ENCODE data around the gene ITPRIP.

The ITPRIP gene

DNA sequence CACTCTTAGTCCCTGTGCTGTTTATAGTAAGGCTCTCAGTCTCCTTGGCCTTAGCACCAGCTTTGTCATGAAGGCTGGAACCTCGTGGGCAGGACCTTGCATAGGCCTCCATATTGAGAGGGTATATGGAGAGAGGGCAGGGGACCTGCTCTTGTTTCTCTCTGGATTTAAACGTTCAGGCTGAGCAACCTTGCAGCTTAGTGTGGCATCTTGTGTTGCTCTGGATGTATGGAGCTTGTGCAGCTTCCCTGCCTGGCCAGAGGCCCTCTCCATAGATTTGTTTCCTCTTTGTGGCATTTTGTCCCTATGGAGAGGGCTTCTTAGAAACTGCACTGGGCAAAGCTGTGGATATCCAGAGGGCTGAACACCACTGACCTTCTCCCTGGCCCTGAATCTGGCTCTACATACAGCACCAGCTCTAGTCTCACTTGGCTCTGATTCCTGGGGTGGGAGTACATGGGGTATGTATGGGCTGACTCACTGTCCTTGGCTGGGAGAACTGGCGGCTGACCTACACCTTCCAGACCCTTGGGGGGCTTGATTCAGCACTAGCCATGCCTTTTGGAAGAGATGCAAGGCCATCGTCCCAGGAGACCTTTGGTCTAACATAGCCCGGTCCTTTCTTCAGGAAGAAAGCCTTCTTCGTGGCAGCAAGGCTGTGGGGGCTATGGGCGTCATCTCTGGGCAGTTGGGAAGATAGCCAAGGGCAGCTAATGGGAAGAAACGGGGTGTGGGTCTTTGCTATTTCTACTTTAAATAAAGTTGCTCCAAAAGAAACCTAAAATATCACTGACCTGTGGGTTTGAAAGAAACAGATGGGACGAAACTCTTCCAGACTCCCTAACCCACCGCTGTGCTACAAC lies 30.5 kb downstream of the ITPRIP start:
- no peak for DNase-seq

DNA sequence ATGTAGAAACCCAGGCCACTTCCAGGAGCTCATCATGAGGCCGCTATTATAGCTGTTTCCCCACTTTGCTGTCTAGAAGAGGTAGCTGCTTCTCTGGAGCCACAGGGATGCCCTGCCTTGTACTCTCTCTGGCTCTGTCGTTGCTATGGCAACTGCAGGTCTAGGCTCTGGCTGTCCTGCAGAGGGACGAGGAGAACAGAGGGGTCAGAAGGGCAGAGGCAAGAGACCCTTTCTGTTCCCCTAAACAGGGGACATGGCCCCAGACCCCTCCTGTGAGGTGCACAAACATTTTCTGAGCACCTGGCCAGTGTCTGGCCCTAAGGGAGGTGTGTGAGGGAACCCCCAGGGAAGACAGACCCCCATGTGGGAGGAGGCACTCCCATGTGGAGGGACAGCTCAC lies 31.4 kb downstream of the ITPRIP start:
- DNase-seq: no peak

DNA sequence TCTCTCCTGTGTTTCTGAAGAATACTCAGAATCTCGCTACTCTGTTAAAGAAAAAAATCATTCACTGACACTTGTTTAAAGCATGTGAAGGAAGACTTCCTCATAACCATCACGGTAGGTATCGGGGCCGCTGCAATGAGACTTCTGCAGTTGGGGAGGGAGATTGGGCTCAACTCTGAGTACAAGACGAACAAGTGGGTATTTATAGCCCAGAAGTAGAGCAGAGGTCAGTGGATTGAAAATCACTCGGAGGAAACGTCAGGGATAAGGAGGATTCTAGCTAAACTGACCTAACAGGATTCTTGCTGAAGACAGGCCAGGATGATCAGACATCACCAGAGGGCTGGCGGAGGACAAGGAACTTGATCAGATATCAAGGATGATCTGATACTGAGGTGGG lies 33.3 kb downstream of the ITPRIP start:
- DNase-seq: no peak

DNA sequence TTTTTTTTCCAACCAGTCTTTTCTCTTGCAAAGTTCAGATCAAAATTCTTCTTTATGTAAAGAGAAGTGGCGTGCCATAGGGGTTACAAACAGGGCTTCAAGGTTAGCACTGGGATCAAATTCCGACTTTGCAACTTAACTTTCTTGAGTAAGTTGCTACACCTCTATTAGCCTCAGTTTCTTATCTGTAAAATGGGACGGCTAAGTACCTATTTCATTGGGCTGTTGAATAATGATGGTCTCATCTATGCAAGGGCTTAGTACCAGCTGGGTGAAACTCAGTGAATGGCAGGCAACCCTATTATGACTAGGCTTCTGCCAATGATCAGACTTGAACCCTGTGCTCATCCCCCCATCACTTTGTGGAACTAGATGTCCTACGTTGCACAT lies 33.9 kb downstream of the ITPRIP start:
- no peak for DNase-seq

DNA sequence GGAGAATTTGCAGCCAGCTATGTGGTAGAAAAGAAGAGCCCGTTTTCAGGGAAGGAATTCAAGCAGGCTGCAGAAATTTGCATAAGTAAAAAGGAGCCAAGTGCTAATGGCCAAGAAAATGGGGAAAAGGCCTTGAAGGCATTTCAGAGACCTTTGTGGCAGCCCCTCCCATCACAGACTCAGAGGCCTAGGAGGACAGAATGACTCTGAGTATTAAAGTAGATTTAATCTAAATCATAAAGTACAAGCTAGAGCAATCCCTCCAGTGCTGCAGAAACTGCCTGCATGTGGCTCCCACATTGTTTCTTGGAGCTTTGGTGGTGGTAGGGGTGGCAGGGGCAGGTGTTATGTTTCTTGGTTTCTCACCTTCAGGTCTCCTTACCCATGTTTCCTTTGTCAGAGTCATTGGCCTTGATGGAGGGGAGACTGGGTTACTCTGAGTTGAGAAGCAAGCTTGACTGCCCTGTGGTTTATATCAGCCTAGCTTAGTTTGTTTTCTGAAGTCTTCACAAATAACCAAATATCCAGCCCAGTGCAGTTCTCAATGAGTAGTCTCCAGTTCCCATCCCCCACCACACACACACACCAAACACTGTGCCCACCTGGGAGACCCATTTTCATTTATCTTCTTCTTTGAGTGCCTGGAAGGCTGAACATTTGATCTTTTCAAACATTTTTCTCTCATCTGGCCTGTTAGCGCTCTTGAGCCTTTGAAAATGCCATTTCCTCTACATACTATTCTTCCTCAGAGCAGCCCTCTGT lies 34.5 kb downstream of the ITPRIP start:
- no peak for DNase-seq

DNA sequence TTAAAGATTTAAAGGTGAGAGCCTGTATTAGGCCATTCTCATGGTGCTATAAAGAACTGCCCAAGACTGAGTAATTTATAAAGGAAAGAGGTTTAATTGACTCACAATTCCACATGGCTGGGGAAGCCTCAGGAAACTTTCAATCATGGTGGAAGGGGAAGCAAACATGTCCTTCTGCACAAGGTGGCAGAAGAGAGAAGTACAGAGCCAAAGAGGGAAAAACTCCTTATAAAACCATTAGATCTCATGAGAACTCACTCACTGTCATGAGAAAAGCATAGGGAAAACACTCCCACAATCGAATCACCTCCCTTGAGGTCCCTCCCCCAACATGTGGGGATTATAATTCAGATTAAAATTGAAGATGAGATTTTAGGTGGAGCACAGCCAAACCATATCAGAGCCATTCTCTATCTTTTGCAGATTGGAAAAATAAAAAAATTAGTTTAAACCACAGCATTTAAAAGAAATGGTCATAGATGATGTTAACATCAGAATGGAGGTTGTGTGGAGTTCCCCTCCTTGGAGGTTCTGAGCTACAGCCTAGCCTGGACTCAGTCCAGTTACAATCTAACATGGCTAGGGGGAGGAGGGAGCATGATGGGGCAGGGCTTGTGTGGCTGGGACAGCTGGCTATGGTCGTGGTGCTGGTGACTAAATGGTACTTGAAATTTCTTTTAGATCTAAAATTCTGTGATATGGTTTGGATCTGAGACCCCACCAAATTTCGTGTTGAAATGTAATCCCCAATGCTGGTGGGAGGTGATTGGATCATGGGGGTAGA lies 36.2 kb downstream of the ITPRIP start:
- no peak for DNase-seq

DNA sequence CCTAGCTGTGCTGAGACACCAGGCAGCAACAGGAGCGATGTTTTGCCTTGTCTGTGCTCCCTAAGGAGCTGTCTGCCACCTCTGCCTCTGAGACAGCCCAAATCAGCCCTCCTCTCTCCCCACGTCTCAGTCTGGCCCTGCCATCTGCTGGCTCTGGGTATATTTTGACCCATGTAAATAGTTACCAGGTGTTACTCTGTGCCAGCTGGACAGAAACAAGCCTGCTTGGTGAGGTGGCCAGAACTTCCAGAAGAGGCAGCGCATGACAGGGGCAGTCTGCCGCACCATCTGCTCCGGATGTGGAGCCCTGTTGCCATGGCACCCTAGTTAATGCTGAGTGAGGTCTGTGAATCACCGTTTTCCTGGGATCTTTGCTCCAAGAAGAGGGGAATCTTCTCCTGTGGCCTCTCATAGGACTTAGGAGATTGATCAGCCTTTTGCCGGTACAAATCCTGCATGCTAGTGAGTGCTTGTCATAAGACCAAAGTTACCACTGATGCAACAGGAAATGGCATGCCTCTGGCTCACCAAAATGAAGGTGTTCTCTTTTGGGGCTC lies 37.5 kb downstream of the ITPRIP start:
- DNase-seq: no peak

DNA sequence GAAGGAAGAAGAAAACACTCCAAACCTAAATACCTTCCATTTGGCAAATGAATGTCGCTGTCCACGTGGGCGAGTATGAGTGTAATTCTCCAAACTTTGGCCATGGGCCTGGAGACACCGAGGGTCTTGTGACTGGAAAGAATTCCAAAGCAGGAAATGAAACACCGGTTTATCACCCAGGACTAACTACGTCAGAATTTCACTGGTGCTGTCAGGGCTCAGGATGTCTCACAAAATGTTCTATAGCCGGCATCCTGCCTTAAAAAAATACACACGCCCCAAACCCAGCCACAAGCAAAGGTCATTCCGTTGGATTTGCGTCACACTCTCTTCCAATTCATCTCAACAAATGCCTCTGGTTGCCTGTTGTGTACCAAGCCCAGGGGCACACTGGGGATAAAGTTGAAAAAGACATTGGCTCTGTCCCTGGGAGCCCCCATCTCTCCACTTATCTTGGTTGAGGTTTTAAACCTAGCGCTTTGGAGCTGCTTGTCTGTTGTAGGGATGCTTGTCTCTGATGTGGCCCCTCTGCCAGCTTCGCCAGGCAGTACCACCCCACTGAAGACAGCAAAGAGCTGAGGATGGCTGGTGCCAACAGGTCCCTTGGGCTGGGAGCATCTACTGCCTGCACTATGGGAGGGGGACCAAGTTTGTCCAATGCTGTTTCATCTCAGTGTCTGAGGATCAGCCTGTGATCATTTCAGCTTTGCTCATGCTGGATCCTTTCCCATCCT lies 38.1 kb downstream of the ITPRIP start:
- DNase-seq: no peak

DNA sequence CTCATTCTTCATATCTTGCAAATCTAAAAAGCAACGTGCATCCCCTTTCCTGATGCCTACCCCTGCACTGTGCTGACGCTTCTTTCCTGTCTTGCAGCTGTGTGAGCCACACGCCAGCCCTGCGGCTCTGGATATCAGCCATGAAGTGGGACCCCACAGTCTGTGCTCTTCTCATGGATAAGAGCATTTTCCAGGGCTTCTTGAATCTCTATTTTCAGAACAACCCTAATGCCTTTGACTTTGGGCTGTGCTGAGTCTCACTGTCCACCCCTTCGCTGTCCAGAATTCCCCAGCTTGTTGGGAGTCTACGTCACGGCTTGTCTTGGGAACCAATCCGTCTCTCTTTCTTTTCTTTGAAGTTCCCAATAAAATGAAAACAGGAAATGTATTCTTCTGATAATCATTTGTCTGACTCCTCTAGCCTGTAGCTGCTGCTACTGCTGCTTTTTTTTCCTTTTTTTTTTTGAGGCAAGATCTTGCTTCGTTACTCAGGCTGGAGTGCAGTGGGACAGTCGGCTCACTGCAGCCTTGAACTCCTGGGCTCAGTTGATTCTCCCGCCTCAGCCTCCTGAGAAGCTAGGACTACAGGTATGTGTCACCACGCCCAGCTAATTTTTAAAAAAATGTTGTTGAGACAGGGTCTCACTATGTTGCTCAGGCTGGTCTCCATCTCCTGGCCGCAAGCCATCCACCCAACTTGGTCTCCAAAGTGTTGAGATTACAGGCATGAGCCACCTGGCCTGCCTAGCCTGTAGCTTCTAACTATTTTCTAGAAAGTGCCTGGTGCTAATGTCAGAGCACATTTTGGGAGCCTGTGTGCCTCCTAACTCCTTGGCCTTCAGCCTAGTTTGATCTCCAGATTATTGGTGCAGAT lies 39.0 kb downstream of the ITPRIP start:
- DNase-seq: no peak

DNA sequence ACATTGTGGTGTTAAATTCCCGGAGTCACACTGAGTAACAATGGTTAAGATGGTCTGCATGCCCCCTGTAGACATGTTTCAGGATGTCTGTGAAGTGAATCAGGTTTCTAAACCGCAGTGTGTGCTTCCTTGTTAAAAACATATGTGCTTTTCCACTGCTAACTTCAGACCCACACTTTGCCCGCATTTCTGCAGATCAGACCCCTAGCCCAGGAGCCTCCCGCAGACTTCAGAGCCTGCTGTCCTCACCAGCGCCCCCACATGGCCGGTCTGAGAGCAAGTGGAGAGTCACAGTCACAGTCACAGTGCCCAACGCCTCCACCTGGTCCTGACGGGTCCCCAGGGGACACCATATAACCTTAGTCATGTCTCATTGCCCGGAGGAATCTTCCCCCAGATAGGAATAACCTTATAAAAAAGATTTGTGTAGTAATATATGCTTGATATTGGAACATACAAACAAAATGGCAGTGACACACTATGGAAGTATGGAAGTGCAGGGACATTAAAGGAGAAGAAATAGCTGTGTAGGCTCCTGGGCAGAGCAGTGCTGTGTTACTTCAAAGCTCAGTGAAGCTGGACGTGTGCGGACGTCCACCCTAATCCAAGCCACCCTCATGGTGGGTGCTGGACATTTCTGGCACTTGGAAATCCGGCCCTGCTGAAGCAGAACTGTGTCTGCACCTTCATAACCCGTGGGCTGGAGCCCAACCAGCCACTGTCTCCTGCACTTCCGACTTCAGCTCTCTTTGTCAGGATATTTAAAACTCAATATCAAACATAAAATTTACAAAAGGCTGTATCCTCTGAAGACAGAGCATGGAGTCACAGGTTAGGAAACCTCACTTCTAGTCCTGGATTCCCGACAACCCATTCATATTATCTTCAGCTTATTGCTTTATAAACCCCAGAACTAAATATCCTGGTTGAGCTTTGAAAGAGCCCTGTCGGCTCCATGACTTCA lies 40.3 kb downstream of the ITPRIP start:
- DNase-seq: no peak

DNA sequence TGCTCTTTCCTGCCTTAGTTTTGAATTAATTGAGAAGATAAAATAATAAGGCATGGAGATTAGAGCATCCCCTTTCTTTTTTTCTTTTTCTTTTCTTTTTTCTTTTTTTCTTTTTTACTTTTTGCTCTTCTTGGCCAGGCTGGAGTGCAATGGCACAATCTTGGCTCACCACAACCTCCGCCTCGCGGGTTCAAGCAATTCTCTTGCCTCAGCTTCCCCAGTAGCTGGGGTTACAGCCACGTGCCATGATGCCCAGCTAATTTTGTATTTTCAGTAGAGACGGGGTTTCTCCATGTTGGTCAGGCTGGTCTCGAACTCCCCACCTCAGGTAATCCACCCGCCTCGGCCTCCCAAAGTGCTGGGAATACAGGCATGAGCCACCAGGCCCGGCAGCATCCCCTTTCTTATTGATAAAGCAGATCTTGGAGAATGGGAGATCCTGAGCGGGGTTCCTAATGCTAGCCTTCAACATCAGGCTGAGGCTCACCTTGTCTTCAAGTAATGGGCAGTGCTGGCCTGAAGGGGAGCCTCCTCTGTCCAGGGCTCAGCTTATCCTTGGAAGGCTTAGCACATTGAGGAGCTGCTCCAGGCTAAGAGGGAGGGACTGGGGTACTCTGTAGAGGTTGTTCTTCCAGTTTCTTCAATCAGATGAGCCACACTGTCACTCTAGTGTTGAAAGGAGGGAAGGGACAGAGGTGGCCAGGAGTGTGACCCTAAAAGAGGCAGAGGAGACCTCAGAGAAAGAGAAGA lies 41.4 kb downstream of the ITPRIP start:
- no peak for DNase-seq

DNA sequence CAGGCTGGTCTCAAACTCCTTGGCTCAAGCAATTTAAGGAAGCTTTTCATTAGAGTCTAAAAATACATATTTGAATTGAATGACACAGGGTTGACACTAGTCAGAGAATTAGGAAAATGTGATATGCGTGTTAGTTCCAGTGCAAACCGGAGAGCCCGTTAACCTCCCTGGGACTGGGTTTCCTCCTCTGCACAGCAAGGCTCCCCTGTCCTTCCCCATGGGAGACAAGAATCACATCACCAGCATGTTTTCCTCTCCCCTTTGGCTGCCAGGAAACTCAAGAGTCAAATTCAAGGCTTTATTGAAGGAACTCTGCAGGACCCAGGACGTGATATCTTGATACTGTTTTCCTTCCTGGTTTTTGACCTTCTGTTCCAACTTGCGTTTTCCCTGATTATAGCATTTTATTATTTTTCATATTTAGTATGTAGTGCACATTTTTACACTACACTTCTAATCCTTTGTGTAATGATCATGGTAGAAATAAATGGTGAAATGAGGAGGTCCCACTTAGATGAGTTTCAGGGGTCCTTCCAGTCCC lies 44.4 kb downstream of the ITPRIP start:
- DNase-seq: no peak

DNA sequence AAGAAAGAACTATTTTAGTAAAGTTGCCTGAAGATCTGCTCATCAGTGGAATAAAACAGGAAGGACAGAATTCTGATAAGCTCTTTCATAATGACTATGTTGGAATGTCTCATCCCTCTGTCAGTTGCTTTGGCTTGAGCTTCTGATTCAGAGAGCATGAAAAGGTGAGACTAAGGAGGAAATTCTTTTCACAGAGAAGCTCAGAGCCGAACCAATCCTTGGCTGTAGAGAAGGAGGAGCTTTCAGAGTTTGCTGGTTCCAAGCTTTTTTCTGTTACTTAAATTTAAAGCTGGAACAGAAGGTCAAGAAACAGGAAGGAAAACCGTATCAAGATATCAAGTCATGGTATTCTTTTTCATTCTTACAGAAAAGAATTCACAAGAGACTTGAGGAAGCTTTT lies 45.3 kb downstream of the ITPRIP start:
- no peak for DNase-seq

DNA sequence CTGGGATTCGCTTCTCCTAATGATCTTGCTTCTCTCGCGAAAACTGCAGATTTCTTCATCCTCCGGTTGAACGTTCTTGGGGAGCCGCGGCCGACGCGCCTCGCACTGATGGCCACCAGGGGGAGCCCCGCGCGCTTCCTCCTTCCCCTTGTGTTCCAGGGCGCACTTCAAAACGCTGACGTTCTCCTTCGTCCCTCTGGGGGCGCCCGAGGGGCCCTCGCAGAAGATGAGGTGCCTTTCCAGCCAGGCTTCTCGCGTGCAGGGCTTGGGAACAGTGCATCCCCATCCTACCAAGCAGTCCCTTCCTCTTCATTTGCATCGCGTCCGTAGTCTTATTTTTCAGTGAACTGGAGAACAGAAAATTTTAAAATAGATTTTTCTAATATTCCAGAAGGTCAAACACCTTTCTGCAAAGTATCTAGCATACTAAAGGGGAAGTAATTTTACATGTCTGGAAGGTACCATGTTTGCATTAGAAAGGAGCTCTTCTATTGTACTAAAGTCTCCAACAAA lies 46.8 kb downstream of the ITPRIP start:
- DNase-seq: peak; percentile 83

DNA sequence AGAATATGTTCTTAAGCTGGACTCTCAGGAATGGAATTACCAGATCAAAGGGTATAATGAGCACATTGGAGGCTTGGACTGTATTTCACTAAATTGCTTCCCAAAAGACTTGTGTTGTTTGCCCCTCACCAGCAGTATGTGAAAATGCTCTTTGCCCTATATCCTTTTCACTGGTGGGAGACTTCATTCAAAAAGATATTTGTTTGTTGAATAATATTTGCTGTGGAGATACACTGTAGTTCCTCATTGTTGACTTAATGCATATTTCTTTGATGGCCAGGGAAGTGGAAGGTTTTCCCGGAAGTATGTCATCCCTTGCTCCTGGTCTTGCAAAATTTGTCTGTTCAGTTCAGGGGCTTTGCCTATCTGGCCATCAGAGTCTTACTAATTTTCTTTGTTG lies 49.9 kb downstream of the ITPRIP start:
- DNase-seq: no peak

DNA sequence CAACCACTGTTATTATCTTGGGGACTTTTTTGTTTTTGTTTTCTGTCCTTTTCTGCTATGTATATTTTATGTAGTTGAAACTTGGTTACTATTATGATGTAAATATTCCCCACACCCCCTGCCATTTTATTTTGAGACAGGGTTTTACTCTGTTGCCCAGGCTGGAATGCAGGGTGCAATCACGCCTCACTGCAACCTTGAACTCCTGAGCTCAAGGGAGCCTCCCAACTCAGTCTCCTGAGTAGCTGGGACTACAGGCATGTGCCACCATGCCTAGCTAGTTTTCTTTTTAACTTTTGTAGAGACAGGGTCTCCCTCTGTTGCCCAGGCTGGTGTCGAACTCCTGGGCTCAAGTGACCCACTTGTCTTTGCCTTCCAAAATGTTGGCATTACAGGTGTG lies 51.3 kb downstream of the ITPRIP start:
- DNase-seq: no peak

DNA sequence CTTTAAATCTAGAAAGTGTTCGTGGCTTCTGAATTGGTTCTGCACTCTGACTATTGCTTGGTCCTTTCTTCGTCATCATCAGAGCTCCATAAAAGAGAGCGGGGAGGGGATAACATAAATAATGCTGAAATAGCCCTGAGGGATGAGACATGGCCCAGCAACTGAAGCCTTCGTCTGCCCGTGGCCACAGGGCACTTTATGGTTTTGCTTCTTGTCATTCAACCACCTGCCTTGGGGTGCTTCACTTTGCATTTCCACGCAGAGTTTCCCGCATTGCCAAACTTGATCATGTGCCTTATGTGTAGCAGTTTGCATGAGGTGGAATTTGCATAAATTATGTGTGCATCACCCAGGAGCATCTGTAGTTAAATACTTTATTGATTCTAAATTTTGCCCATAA lies 53.4 kb downstream of the ITPRIP start:
- DNase-seq: no peak

DNA sequence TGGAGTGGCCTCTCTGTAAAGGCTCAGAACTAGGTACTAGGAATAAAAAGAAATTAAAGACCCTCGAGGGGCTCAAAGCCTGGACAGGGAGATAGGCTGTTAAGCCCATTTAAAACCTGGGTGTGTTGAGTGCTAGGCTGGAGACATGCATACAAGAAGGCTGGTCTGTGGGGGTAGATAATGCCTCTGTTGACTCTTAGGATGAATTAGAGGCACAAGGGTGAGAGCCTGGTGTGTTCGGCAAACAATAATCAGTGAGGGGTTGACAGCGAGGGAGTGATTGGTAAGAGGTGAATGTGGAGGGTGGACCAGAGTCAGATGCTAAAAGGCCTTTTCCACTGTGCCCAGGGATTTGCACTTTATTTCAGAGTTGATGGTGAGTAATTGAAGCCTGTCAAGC lies 56.6 kb downstream of the ITPRIP start:
- DNase-seq: no peak
